Prostate gland (tissue), 2 donors: ENCODE results near the gene SEPHS1.
"Not testable (repeated sequence)": the region's sequence is repeated elsewhere in the genome, so short reads cannot be mapped to it uniquely, and the experiment has no call there.

Experiments used
- POLR2AphosphoS5 ChIP-seq: sonication (generic); formaldehyde crosslinking; IDR thresholded peaks from one replicate; pipeline ENCODE4 v1.6.1; 2017; ENCODE audit warnings: antibody characterized with exemption
- TF ChIP-seq, protein P1 (sequence below), 4 experiments: fragments of 200-600 bp in 2 of 4; fragments of 450-650 bp in 2 of 4; sonication (generic) in 2 of 4; IDR thresholded peaks; 1 replicate in 3 of 4; 2 replicates in 1 of 4; pipeline ENCODE4 v1.5.1; 2016 to 2019; ENCODE audit warnings: antibody characterized with exemption in 4 of 4, mild to moderate bottlenecking in 2 of 4, moderate library complexity in 2 of 4

DNA sequence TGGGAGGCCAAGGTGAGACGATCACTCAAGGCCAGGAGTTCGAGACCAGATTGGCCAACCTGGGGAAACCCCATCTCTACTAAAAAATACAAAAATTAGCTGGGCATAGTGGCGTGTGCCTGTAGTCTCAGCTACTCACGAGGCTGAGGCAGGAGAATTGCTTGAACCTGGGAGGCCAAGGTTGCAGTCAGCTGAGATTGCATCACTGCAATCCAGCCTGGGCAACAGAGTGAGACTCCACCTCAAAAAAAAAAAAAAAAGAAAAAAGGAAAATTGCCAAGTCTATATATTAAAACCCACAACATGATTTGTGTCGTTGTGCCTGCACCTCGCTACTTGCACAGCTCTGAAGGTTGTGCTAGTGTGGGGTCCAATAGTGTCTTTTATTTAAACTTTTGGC lies 65.7 kb downstream of the SEPHS1 start:
- not testable (repeated sequence) for TF ChIP-seq POLR2AphosphoS5
- TF ChIP-seq, protein P1, sequence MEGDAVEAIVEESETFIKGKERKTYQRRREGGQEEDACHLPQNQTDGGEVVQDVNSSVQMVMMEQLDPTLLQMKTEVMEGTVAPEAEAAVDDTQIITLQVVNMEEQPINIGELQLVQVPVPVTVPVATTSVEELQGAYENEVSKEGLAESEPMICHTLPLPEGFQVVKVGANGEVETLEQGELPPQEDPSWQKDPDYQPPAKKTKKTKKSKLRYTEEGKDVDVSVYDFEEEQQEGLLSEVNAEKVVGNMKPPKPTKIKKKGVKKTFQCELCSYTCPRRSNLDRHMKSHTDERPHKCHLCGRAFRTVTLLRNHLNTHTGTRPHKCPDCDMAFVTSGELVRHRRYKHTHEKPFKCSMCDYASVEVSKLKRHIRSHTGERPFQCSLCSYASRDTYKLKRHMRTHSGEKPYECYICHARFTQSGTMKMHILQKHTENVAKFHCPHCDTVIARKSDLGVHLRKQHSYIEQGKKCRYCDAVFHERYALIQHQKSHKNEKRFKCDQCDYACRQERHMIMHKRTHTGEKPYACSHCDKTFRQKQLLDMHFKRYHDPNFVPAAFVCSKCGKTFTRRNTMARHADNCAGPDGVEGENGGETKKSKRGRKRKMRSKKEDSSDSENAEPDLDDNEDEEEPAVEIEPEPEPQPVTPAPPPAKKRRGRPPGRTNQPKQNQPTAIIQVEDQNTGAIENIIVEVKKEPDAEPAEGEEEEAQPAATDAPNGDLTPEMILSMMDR (IDR thresholded peaks at IDR 0.05): not testable (repeated sequence)
